ENCODE measurements around the gene RBMS3.

RBMS3 gene

DNA sequence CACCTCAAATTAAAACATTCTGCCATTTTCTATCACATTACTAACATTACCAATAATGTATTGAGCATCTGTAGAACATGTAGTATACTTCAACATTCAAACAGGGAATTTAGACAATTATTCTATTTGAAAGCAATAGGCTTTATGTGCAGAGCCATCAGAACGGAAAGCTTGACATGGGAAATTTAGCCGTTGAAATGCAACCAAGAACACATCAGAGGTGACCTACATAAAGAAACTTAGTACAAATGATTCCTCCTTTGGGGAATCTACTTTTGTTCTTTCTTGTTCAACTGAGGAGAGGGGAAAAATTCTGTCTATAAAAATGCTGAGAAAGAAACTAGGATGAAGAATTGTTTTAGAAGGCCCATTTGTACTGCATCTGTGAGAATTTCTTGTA lies 38.6 kb upstream of the RBMS3 start:
- POLR2A ChIA-PET, result no interaction called here
- DNase-seq (ENCODE audit: extremely low spot score), result no peak
- CTCF ChIA-PET, result interaction anchor here (2.1 kb wide), 1 partner anchor 8 kb away, joined by 7 read pairs; no protein-coding TSS in a partner anchor
- TF ChIP-seq, protein P1, sequence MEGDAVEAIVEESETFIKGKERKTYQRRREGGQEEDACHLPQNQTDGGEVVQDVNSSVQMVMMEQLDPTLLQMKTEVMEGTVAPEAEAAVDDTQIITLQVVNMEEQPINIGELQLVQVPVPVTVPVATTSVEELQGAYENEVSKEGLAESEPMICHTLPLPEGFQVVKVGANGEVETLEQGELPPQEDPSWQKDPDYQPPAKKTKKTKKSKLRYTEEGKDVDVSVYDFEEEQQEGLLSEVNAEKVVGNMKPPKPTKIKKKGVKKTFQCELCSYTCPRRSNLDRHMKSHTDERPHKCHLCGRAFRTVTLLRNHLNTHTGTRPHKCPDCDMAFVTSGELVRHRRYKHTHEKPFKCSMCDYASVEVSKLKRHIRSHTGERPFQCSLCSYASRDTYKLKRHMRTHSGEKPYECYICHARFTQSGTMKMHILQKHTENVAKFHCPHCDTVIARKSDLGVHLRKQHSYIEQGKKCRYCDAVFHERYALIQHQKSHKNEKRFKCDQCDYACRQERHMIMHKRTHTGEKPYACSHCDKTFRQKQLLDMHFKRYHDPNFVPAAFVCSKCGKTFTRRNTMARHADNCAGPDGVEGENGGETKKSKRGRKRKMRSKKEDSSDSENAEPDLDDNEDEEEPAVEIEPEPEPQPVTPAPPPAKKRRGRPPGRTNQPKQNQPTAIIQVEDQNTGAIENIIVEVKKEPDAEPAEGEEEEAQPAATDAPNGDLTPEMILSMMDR (IDR thresholded peaks at IDR 0.05; ENCODE audit: control extremely low read depth, extremely low read depth, low read depth, missing control alignments), result no peak

DNA sequence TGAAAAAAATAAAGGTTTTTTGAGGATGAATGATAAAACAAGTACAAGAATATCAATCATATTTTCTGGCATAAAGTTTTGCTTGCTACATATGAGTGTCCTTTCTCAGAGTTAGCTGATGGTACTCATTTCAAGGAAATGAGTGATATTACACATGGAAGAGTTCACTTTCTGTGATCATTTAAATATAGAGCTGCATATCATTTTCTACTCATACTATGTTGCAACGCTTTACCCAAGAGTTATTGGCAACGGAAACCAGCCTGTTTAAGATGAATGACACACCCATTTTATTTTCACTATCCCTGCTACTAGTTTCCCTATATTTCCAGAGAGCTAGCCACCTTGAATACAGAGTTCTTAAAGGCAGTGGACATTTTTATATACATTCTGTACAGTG lies 35.4 kb upstream of the RBMS3 start:
- TF ChIP-seq, protein P1 (IDR thresholded peaks at IDR 0.05; ENCODE audit: control extremely low read depth, extremely low read depth, low read depth, missing control alignments), result no peak
- no peak for DNase-seq (ENCODE audit: extremely low spot score)
- ChIA-PET POLR2A (no interaction called here), CTCF (no interaction called here)

DNA sequence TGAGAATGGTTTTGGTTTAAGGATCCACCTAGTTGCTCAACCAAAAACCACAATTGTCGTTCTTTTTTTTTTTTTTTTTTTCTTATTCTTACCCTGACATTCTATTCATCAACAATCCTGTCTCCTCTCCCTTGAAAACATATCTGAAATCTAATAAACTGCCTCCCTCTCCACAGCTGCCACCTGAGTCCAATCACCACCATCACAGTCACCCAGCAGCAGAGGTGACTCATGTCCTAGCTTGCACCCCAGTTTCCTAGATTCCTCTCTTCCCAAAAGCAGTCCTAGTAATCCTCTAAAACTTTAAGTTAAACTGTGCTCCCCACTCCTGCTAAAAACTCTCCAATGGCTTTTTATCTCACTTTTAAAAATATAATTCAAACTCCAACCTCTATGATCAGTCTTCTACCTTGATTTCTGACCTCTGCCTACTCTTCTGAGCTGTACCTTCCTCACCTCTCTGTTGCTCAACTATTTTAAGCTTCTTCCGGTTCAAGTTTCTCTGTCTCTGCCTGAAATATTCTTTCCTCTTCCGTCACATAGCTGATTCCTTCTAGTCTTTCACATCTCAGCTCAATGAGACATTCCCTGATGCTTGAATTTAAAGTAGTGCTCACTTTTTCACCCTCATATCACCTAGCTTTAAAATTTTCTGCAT lies 33.7 kb upstream of the RBMS3 start:
- no peak for DNase-seq (ENCODE audit: extremely low spot score)
- CTCF ChIA-PET, result interaction anchor here (1.3 kb wide), 1 partner anchor 13 kb away, joined by 3 read pairs; no protein-coding TSS in a partner anchor
- TF ChIP-seq, protein P1 (IDR thresholded peaks at IDR 0.05; ENCODE audit: control extremely low read depth, extremely low read depth, low read depth, missing control alignments), result no peak
- POLR2A ChIA-PET, result no interaction called here

DNA sequence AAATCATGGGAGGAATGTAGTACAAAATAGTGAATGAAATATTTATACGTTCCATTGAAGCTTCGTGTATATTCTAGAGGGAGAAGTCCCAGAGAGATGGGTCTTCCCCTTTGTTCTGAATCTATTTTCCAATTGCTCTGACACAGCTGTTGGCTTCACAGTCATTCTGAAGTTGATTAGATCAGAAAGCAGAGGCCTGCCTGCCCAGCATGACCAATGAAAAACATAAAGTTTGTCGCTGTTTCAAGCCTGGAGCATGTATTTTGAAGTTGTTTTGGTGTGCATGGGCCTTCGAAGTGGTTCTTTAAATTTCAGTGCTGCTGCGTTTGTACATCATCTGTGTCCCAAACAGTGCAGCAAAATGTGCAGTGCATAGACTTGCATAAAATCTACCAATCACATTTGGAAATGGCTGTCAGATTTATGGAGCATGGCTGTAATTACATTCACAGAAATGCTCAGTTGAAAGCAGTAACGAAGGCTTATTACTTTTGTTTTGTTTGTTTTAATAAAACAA lies 31.0 kb upstream of the RBMS3 start:
- ChIA-PET CTCF (no interaction called here), POLR2A (no interaction called here)
- TF ChIP-seq, protein P1 (IDR thresholded peaks at IDR 0.05; ENCODE audit: control extremely low read depth, extremely low read depth, low read depth, missing control alignments), result no peak
- no peak for DNase-seq (ENCODE audit: extremely low spot score)

- ChIA-PET CTCF (interaction anchor here (1.1 to 1.3 kb wide), 3 partner anchors 12 to 24 kb away, joined by 3 to 4 read pairs (median 3); no protein-coding TSS in a partner anchor), POLR2A (no interaction called here)
- TF ChIP-seq, protein P1 (IDR thresholded peaks at IDR 0.05; ENCODE audit: control extremely low read depth, extremely low read depth, low read depth, missing control alignments), result no peak
- DNase-seq (ENCODE audit: extremely low spot score), result no peak
These were observed 24.8 kb upstream of the RBMS3 start for GRCh38 chr3:29255854-29256696.

DNA sequence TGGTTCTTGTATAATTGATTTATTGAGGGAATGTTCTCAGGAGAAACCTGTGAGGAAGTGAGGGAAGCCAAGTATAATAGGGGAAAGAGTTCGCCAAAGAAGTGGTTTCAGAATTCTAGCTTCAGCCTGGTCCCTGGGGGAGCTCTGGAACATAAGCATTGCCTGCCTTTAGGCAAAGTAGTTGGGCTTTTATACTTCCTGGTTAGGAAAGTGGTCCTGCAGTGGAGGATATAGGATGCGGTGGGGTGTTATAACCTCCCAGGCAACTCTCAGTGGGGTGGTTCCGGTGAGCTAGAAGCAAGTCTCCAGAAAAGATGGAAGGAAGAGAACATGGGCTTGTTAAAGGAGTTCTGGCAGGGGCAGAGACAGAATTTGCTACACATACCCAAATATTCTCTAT lies 22.7 kb upstream of the RBMS3 start:
- CTCF ChIA-PET, result interaction anchor here (0.7 kb wide), 1 partner anchor 22 kb away, joined by 3 read pairs; no protein-coding TSS in a partner anchor
- TF ChIP-seq, protein P1 (IDR thresholded peaks at IDR 0.05; ENCODE audit: control extremely low read depth, extremely low read depth, low read depth, missing control alignments), result no peak
- DNase-seq (ENCODE audit: extremely low spot score), result no peak
- POLR2A ChIA-PET, result no interaction called here

Measured in GM10248 (cell line).